ENCODE results near the gene MAP3K9. TPM values are rescaled to one million over a fixed set of nuclear protein-coding genes. Genes with fewer than 3 reads are reported as not detected.

The MAP3K9 gene
- total and polyA plus RNA-seq, 12 donors = 0.37 to 2.4 (median 1.4) TPM

- DNase-seq (no peak), ATAC-seq (no peak)
- Histone ChIP-seq H3K36me3 (no peaks in the 10 kb centered on the region), H3K4me1 (peaks cover 0 to 7% (median 0%) of the 10 kb centered on the region in 9 donors), H3K4me3 (no peak overlapping the region), H3K9me3 (no peaks in the 10 kb centered on the region), H3K27me3 (no peaks in the 10 kb centered on the region), H3K27ac (no peak overlapping the region)
- intact Hi-C loops (cut with DNase I) = no loop called here
- TF ChIP-seq, protein P1, sequence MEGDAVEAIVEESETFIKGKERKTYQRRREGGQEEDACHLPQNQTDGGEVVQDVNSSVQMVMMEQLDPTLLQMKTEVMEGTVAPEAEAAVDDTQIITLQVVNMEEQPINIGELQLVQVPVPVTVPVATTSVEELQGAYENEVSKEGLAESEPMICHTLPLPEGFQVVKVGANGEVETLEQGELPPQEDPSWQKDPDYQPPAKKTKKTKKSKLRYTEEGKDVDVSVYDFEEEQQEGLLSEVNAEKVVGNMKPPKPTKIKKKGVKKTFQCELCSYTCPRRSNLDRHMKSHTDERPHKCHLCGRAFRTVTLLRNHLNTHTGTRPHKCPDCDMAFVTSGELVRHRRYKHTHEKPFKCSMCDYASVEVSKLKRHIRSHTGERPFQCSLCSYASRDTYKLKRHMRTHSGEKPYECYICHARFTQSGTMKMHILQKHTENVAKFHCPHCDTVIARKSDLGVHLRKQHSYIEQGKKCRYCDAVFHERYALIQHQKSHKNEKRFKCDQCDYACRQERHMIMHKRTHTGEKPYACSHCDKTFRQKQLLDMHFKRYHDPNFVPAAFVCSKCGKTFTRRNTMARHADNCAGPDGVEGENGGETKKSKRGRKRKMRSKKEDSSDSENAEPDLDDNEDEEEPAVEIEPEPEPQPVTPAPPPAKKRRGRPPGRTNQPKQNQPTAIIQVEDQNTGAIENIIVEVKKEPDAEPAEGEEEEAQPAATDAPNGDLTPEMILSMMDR (IDR thresholded peaks at IDR 0.05) = no peak
- WGBS, 2 donors = 95 to 100% methylated on average over 1 of the region's 1 CpG
Observed at GRCh38 chr14:70759398-70759797, 49.9 kb downstream of the MAP3K9 start.

DNA sequence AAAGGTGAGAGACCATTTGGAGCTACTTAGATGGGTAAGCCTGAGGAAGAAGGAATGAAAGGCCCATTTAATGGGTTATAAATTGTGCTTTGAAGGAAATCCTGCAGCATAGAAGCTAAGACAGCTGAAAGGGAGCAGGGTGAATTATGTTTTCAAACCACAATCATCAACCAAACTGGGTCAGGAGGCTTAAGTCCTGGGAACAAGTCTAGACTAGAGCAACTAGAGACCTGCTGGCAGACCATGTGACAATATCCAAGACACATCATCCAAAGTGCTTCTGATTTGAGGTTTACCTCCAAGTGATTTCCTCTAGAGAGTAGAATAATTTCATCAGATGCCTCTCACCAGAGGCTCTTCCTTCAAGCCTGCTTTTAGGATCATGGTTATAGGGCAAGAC is 53.7 kb downstream of the MAP3K9 start:
- DNase-seq = no peak
- Histone ChIP-seq H3K9me3 (no peaks in the 10 kb centered on the region), H3K4me3 (no peak overlapping the region), H3K27ac (no peak overlapping the region), H3K4me1 (peaks cover 0 to 7% (median 0%) of the 10 kb centered on the region in 9 donors), H3K36me3 (no peaks in the 10 kb centered on the region), H3K27me3 (no peaks in the 10 kb centered on the region)
- intact Hi-C loops (cut with DNase I) = no loop called here
- TF ChIP-seq, protein P1 (IDR thresholded peaks at IDR 0.05) = no peak
- no peak for ATAC-seq

GRCh38 chr14:70754991-70755390 is 54.3 kb downstream of the MAP3K9 start:
- Histone ChIP-seq H3K36me3 (no peaks in the 10 kb centered on the region), H3K27me3 (no peaks in the 10 kb centered on the region), H3K4me3 (no peak overlapping the region), H3K9me3 (no peaks in the 10 kb centered on the region), H3K4me1 (peaks cover 0 to 7% (median 0%) of the 10 kb centered on the region in 9 donors), H3K27ac (no peak overlapping the region)
- peak in 5 of 8 donors; percentile 47 to 61 (median 49) for ATAC-seq
- DNase-seq = no peak
- TF ChIP-seq, protein P1 (IDR thresholded peaks at IDR 0.05) = no peak
- 50 to 52% methylated on average over 3 of the region's 3 CpGs for WGBS, 2 donors
- intact Hi-C loops (cut with DNase I) = no loop called here

DNA sequence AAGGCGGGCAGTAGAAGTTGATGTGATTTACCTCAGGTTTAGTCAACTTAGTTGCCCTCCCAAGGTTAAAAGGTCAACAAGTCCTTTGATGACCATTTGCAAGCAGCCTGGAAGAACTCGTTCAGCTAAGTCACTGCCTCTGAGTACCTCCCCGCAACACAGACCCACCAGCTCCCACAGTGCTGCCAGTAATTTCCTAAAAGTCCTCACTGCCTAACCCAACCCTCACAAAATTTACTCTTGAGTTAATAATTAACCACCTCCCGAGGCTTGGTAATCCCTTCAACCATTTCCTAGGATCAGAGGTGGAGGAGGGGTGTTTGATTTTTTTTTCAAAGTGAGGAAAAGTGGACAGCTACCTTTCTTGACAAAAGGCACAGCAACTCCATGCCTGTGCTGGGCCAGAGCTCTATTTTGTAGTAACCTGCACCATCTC is 55.8 kb downstream of the MAP3K9 start:
- intact Hi-C loops (cut with DNase I) = no loop called here
- Histone ChIP-seq H3K36me3 (no peaks in the 10 kb centered on the region), H3K4me3 (no peak overlapping the region), H3K27me3 (no peaks in the 10 kb centered on the region), H3K9me3 (no peaks in the 10 kb centered on the region), H3K4me1 (peaks cover 0 to 7% (median 0%) of the 10 kb centered on the region in 9 donors), H3K27ac (no peak overlapping the region)
- DNase-seq (no peak), ATAC-seq (no peak)
- 74 to 81% methylated on average over 4 of the region's 4 CpGs for WGBS, 2 donors
- TF ChIP-seq, protein P1 (IDR thresholded peaks at IDR 0.05) = no peak

Data from heart right ventricle (tissue), 16 donors.